HepG2 (cell line): ENCODE data around the gene CD7. TPM values are rescaled to one million over a fixed set of nuclear protein-coding genes. Genes with fewer than 3 reads are reported as not detected.

Experiments
- DBP ChIP-seq: sonication (generic); formaldehyde crosslinking; IDR thresholded peaks from 2 replicates; pipeline ENCODE4 v1.4.0; 2020; ENCODE audit warnings: missing genetic modification reagents; ENCODE audit errors: not compliant biosample characterization
- EZH2 ChIP-seq: conservative IDR thresholded peaks from 2 replicates; pipeline ENCODE4 v1.6.1; 2012; ENCODE audit warnings: mild to moderate bottlenecking, low read depth, low read length, moderate library complexity
- ZNF318 ChIP-seq: sonication (generic); formaldehyde crosslinking; IDR thresholded peaks from 2 replicates; pipeline ENCODE4 v1.4.0; 2020; ENCODE audit warnings: mild to moderate bottlenecking, missing genetic modification reagents
- ZNF646 ChIP-seq: sonication (generic); formaldehyde crosslinking; IDR thresholded peaks from 2 replicates; pipeline ENCODE4 v1.9.0; 2021; ENCODE audit warnings: mild to moderate bottlenecking, missing genetic modification reagents
- ZSCAN31 ChIP-seq: sonication (generic); formaldehyde crosslinking; IDR thresholded peaks from 2 replicates; pipeline ENCODE4 v1.5.0; 2020; ENCODE audit warnings: low read depth, mild to moderate bottlenecking, missing genetic modification reagents
- polyA plus RNA-seq, 8 experiments: library from polyadenylated mRNA; depleted of rRNA in 3 of 8; stranded (reverse) in 7 of 8; unstranded in 1 of 8; fragments of >200 nt; fragmentation: Illumina TruSeq in 4 of 8; extraction: Trizol in 4 of 8; gene quantifications; 2 replicates each; pipeline versions ENCODE4 v1.2.1 to v1.2.3, GENCODE V29; 2011 to 2016; ENCODE audit warnings: low read depth in 4 of 8, missing spikeins in 1 of 8, mixed read lengths in 1 of 8; ENCODE audit not compliant: insufficient read depth in 1 of 8
- total RNA-seq, 5 experiments: library from RNA; depleted of rRNA; stranded (reverse); fragments of >200 nt; fragmentation: Illumina TruSeq; extraction: Trizol; gene quantifications; 2 replicates each; pipeline ENCODE4 v1.2.3, GENCODE V29; 2016; ENCODE audit warnings: low read depth in 1 of 5

The CD7 gene
- total and polyA plus RNA-seq, 2 of the 13 experiments (the other 11 are each of a cell fraction or from before 2014, with no cell fraction given), result 67.6 to 76.4 TPM

GRCh38 chr17:82287868-82288801 is 29.3 kb downstream of the CD7 start (continued):
- TF ChIP-seq ZNF646 (CRISPR knock-in tag) (0 out of 2 replicates have a peak, but pooled peaks have one; percentile 24), ZSCAN31 (CRISPR knock-in tag) (peak; percentile 76; the same call in 1 of the 2 replicates), DBP (no peak), ZNF318 (CRISPR knock-in tag) (peak; percentile 89), EZH2 (no peak)
